Gastroesophageal sphincter (tissue), 3 donors: ENCODE measurements around the gene HCRTR1.

ENCODE experiments used
- EP300 ChIP-seq: sonication (generic); formaldehyde crosslinking; IDR thresholded peaks from one replicate; pipeline ENCODE4 v1.6.1; 2017; ENCODE audit warnings: antibody characterized with exemption, mild to moderate bottlenecking
- POLR2A ChIP-seq, 2 donors: fragments of 450-650 bp; IDR thresholded peaks; one replicate each; pipeline ENCODE4 v1.6.1; 2017; ENCODE audit warnings: antibody characterized with exemption in 2 of 2, mild to moderate bottlenecking in 2 of 2, moderate library complexity in 1 of 2
- POLR2AphosphoS5 ChIP-seq: sonication (generic); formaldehyde crosslinking; IDR thresholded peaks from one replicate; pipeline ENCODE4 v1.6.1; 2017; ENCODE audit warnings: antibody characterized with exemption
- TF ChIP-seq, protein P1 (sequence below), 4 experiments: fragments of 200-600 bp in 2 of 4; fragments of 450-650 bp in 2 of 4; sonication (generic) in 1 of 4; IDR thresholded peaks; one replicate each; pipeline ENCODE4 v1.5.1; 2017 to 2019; ENCODE audit warnings: antibody characterized with exemption in 4 of 4, mild to moderate bottlenecking in 2 of 4, moderate library complexity in 2 of 4

DNA sequence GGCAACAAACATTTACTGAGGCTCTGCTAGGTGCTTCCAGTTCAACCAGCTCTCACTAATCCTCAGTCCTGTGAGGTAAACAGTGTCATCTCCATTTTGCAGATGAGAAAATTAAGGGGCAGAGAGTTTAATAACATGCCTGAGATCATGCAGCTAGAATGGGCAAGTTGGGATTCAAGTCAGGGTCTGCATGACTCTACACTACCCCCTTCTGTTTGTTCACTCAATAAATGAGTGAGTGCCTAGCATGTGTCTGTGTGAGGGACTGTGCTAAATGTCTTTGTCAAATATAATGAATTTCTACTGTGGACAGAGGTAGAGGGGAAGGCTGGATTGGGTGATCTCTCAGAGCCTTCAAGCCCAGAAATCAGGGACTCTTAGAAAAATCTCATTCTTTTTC lies 22.7 kb downstream of the HCRTR1 start:
- TF ChIP-seq, protein P1, sequence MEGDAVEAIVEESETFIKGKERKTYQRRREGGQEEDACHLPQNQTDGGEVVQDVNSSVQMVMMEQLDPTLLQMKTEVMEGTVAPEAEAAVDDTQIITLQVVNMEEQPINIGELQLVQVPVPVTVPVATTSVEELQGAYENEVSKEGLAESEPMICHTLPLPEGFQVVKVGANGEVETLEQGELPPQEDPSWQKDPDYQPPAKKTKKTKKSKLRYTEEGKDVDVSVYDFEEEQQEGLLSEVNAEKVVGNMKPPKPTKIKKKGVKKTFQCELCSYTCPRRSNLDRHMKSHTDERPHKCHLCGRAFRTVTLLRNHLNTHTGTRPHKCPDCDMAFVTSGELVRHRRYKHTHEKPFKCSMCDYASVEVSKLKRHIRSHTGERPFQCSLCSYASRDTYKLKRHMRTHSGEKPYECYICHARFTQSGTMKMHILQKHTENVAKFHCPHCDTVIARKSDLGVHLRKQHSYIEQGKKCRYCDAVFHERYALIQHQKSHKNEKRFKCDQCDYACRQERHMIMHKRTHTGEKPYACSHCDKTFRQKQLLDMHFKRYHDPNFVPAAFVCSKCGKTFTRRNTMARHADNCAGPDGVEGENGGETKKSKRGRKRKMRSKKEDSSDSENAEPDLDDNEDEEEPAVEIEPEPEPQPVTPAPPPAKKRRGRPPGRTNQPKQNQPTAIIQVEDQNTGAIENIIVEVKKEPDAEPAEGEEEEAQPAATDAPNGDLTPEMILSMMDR (IDR thresholded peaks at IDR 0.05), result no peak
- TF ChIP-seq POLR2AphosphoS5 (no peak), EP300 (no peak), POLR2A (IDR thresholded peaks at IDR 0.05) (no peak)
